Endodermal cell (in vitro differentiated cells): Measurements from ENCODE around the gene SLC49A4. TPM values are rescaled to one million over a fixed set of nuclear protein-coding genes. Genes with fewer than 3 reads are reported as not detected.

Source experiments
- DNase-seq: peaks from one replicate; pipeline ENCODE4 v3.0.0-alpha.2; 2017
- H3K27ac ChIP-seq: 2 replicates; pipeline ENCODE4 v1.5.1; 2013; ENCODE audit warnings: mild to moderate bottlenecking, low read depth, low read length, moderate library complexity
- H3K27me3 ChIP-seq: 2 replicates; pipeline ENCODE4 v1.6.1; 2013; ENCODE audit warnings: mild to moderate bottlenecking, low read length, moderate library complexity; ENCODE audit not compliant: insufficient read depth, control insufficient read depth, poor library complexity, severe bottlenecking
- H3K36me3 ChIP-seq: 2 replicates; pipeline ENCODE4 v1.7.0; 2013; ENCODE audit warnings: mild to moderate bottlenecking, low read length, moderate library complexity; ENCODE audit not compliant: control insufficient read depth, insufficient read depth
- H3K4me1 ChIP-seq: one replicate; pipeline ENCODE4 v1.7.0; 2013; ENCODE audit warnings: low read length; ENCODE audit not compliant: control insufficient read depth, insufficient read depth
- H3K4me3 ChIP-seq: 2 replicates; pipeline ENCODE4 v1.5.1; 2013; ENCODE audit warnings: mild to moderate bottlenecking, low read length, moderate library complexity
- H3K9ac ChIP-seq: 2 replicates; pipeline ENCODE4 v1.6.1; 2013; ENCODE audit warnings: mild to moderate bottlenecking, low read length, moderate library complexity; ENCODE audit not compliant: poor library complexity, severe bottlenecking; ENCODE audit errors: extremely low read depth
- H3K9me3 ChIP-seq: 2 replicates; pipeline ENCODE4 v1.6.1; 2013; ENCODE audit warnings: mild to moderate bottlenecking, low read length, moderate library complexity; ENCODE audit not compliant: control insufficient read depth
- H3K27ac Mint-ChIP-seq: 2 replicates; pipeline ENCODE4 v1.8.0; 2020; ENCODE audit warnings: mixed read lengths
- H3K27me3 Mint-ChIP-seq: 2 replicates; pipeline ENCODE4 v1.8.0; 2021; ENCODE audit warnings: mild to moderate bottlenecking, mixed read lengths; ENCODE audit not compliant: insufficient read depth
- H3K36me3 Mint-ChIP-seq: 2 replicates; pipeline ENCODE4 v1.8.0; 2020; ENCODE audit warnings: low read depth, mixed read lengths
- H3K4me1 Mint-ChIP-seq: 2 replicates; pipeline ENCODE4 v1.8.0; 2020; ENCODE audit warnings: mixed read lengths
- H3K4me3 Mint-ChIP-seq: 2 replicates; pipeline ENCODE4 v1.8.0; 2020; ENCODE audit warnings: mild to moderate bottlenecking, moderate library complexity, mixed read lengths
- H3K9me3 Mint-ChIP-seq: 2 replicates; pipeline ENCODE4 v1.8.0; 2020; ENCODE audit warnings: mild to moderate bottlenecking, mixed read lengths
- WGBS, 2 experiments: methylation state at CpG; one replicate each; pipeline versions ENCODE4 v1.1.5 to v1.1.7; 2013; ENCODE audit warnings: missing lambda C conversion rate in 2 of 2, mixed read lengths in 1 of 2; ENCODE audit not compliant: insufficient coverage in 1 of 2, insufficient read length in 1 of 2; 5-methylcytosine and 5-hydroxymethylcytosine counted together
- total RNA-seq, 2 donors: library from RNA; stranded (reverse); fragmentation: NEBNext Ultra II Directional in 1 of 2; extraction: Animal tissue kit (Norgen Biotek cat#: 25700) in 1 of 2; gene quantifications; 2 replicates in 1 of 2; 3 replicates in 1 of 2; pipeline ENCODE4 v1.2.1, GENCODE V29; 2021
- TF ChIP-seq, protein P1 (sequence below): fragments of 200-600 bp; sonication (generic); conservative IDR thresholded peaks from 2 replicates; pipeline ENCODE4 v1.5.0; 2021; ENCODE audit warnings: antibody characterized with exemption, mild to moderate bottlenecking

Gene SLC49A4
- total RNA-seq, 2 donors from 2014 or later = 12.2 to 14.9 TPM

- no peak overlapping the region for H3K4me3 Mint-ChIP-seq
- H3K9me3 ChIP-seq = no peaks in the 10 kb centered on the region
- H3K36me3 Mint-ChIP-seq = peaks cover 19% of the 10 kb centered on the region
- H3K27ac Mint-ChIP-seq = no peak overlapping the region
- peaks cover under 1% of the 10 kb centered on the region for H3K4me1 ChIP-seq
- H3K4me3 ChIP-seq = no peak overlapping the region
- peaks cover 8% of the 10 kb centered on the region for H3K27me3 Mint-ChIP-seq
- no peaks in the 10 kb centered on the region for H3K9me3 Mint-ChIP-seq
- H3K4me1 Mint-ChIP-seq = peaks cover 3% of the 10 kb centered on the region
- no peak for DNase-seq
- H3K36me3 ChIP-seq = peaks cover 23% of the 10 kb centered on the region
- no peak overlapping the region for H3K27ac ChIP-seq
- TF ChIP-seq, protein P1, sequence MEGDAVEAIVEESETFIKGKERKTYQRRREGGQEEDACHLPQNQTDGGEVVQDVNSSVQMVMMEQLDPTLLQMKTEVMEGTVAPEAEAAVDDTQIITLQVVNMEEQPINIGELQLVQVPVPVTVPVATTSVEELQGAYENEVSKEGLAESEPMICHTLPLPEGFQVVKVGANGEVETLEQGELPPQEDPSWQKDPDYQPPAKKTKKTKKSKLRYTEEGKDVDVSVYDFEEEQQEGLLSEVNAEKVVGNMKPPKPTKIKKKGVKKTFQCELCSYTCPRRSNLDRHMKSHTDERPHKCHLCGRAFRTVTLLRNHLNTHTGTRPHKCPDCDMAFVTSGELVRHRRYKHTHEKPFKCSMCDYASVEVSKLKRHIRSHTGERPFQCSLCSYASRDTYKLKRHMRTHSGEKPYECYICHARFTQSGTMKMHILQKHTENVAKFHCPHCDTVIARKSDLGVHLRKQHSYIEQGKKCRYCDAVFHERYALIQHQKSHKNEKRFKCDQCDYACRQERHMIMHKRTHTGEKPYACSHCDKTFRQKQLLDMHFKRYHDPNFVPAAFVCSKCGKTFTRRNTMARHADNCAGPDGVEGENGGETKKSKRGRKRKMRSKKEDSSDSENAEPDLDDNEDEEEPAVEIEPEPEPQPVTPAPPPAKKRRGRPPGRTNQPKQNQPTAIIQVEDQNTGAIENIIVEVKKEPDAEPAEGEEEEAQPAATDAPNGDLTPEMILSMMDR = no peak
- no peaks in the 10 kb centered on the region for H3K27me3 ChIP-seq
- no peak overlapping the region for H3K9ac ChIP-seq
- 95 to 100% methylated on average over 1 to 2 of the region's 2 CpGs for WGBS, 2 experiments
These were observed 9.1 kb downstream of the SLC49A4 start for GRCh38 chr3:122803977-122804376.

DNA sequence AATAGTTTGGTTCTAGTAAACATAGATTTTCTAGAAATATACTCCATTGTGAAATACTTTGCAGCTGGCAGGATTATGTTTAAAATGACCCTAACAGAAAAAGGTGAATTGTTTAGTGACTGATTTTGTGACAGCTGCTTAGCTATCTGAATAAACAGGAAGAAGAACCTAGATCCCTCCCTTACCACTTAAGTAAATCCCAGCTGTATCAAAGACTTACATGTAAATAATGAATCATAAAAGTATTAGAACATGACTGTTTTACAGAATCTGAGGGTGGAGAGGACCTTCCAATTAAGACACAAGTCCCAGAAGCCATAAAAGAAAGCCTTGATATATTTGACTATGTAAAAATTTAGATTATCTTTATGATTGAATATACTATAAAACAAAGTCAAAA lies 15.9 kb downstream of the SLC49A4 start:
- no peak overlapping the region for H3K4me3 Mint-ChIP-seq

DNA sequence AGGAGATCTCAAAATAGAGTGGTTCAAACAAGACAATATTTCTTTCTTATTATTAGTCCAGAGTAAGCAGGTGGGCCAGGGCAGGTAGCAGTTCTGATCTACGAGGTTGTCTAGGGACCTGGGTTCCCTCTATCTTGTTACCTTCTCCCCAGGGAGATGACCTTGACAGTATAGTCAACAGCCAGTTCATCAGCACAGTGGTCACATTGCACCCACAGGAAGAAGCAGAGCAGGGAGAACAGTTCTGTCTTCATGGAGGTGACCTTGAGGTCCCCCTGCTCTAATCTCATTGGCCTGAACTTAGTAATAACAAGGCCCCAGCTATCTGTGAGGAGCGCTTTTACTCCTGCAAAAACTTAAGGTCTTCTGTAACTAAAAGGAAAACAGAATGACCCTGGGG lies 21.7 kb downstream of the SLC49A4 start:
- H3K36me3 Mint-ChIP-seq = peaks cover 12% of the 10 kb centered on the region
- no peak overlapping the region for H3K4me3 Mint-ChIP-seq
- Histone ChIP-seq H3K4me3 (no peak overlapping the region), H3K9me3 (no peaks in the 10 kb centered on the region), H3K36me3 (peaks cover 44% of the 10 kb centered on the region), H3K9ac (no peak overlapping the region), H3K4me1 (no peaks in the 10 kb centered on the region), H3K27ac (no peak overlapping the region), H3K27me3 (no peaks in the 10 kb centered on the region)
- 90 to 95% methylated on average over 2 of the region's 2 CpGs for WGBS, 2 experiments
- H3K9me3 Mint-ChIP-seq = no peaks in the 10 kb centered on the region
- no peak overlapping the region for H3K27ac Mint-ChIP-seq
- TF ChIP-seq, protein P1 = no peak
- no peaks in the 10 kb centered on the region for H3K4me1 Mint-ChIP-seq
- no peak for DNase-seq
- H3K27me3 Mint-ChIP-seq = no peaks in the 10 kb centered on the region

More for the DNA sequence above, 15.9 kb downstream of the SLC49A4 start:
- no peaks in the 10 kb centered on the region for H3K4me1 ChIP-seq
- H3K9me3 ChIP-seq = no peaks in the 10 kb centered on the region
- Mint-ChIP-seq H3K4me1 (no peaks in the 10 kb centered on the region), H3K9me3 (no peaks in the 10 kb centered on the region), H3K27me3 (no peaks in the 10 kb centered on the region), H3K27ac (no peak overlapping the region), H3K36me3 (peaks cover 21% of the 10 kb centered on the region)
- no peak for DNase-seq
- no peaks in the 10 kb centered on the region for H3K27me3 ChIP-seq
- no peak overlapping the region for H3K27ac ChIP-seq
- no peak overlapping the region for H3K9ac ChIP-seq
- H3K36me3 ChIP-seq = peaks cover 54% of the 10 kb centered on the region
- TF ChIP-seq, protein P1 = no peak
- no peak overlapping the region for H3K4me3 ChIP-seq
